ENCODE results near the gene TRNT1. TPM values are rescaled to one million over a fixed set of nuclear protein-coding genes. Genes with fewer than 3 reads are reported as not detected.

TRNT1 gene
- total RNA-seq, 1 donor from 2014 or later = 20.8 TPM

Other genes with a start within 250 kb of the TRNT1 start
- 0.49 TPM for gene IL5RA, start 16.6 kb upstream of the TRNT1 start, total RNA-seq
- 87.5 TPM for gene CRBN, start 52.8 kb downstream of the TRNT1 start, total RNA-seq

Data from sciatic nerve (tissue), 1 donor.